Liver (tissue), 9 donors: ENCODE measurements around the gene RIMBP2. TPM values are rescaled to one million over a fixed set of nuclear protein-coding genes. Genes with fewer than 3 reads are reported as not detected.

ENCODE experiments used
- DNase-seq: peaks from one replicate; pipeline ENCODE4 v3.0.0-alpha.2; 2017; ENCODE audit warnings: low spot score
- H3K27ac ChIP-seq, 2 donors: one replicate each; pipeline ENCODE4 v1.7.0; 2013; ENCODE audit warnings: inconsistent platforms in 2 of 2, low read length in 2 of 2, control low read depth in 1 of 2, low read depth in 1 of 2, mild to moderate bottlenecking in 1 of 2
- H3K27me3 ChIP-seq, 4 donors: one replicate each; pipeline versions ENCODE4 v1.6.1 to v1.7.0; 2013; ENCODE audit warnings: low read length in 3 of 4, inconsistent platforms in 1 of 4, mild to moderate bottlenecking in 1 of 4, moderate library complexity in 1 of 4; ENCODE audit not compliant: control insufficient read depth in 4 of 4, insufficient read depth in 4 of 4
- H3K36me3 ChIP-seq, 4 donors: one replicate each; pipeline versions ENCODE4 v1.6.1 to v1.7.0; 2013; ENCODE audit warnings: low read length in 3 of 4, mild to moderate bottlenecking in 3 of 4, low read depth in 1 of 4, moderate library complexity in 1 of 4; ENCODE audit not compliant: control insufficient read depth in 4 of 4, insufficient read depth in 3 of 4
- H3K4me1 ChIP-seq, 4 donors: one replicate each; pipeline versions ENCODE4 v1.6.1 to v1.7.0; 2013; ENCODE audit warnings: low read length in 3 of 4, mild to moderate bottlenecking in 3 of 4, moderate library complexity in 1 of 4; ENCODE audit not compliant: control insufficient read depth in 4 of 4, insufficient read depth in 4 of 4
- H3K4me3 ChIP-seq, 3 donors: one replicate each; pipeline versions ENCODE4 v1.6.1 to v1.7.0; 2013; ENCODE audit warnings: low read length in 3 of 3, control low read depth in 1 of 3, low read depth in 1 of 3, mild to moderate bottlenecking in 1 of 3
- H3K9ac ChIP-seq, 2 donors: one replicate each; pipeline ENCODE4 v1.7.0; 2013; ENCODE audit warnings: low read length in 2 of 2, mild to moderate bottlenecking in 2 of 2, moderate library complexity in 2 of 2, control low read depth in 1 of 2, low read depth in 1 of 2
- H3K9me3 ChIP-seq, 4 donors: one replicate each; pipeline versions ENCODE4 v1.6.1 to v1.7.0; 2013; ENCODE audit warnings: low read length in 3 of 4; ENCODE audit not compliant: control insufficient read depth in 4 of 4
- EGR1 ChIP-seq, 2 donors: IDR thresholded peaks; 2 replicates each; pipeline ENCODE4 v1.6.1; 2016 to 2018; ENCODE audit warnings: antibody characterized with exemption in 2 of 2, low read depth in 2 of 2
- FOXA2 ChIP-seq: IDR thresholded peaks from 2 replicates; pipeline ENCODE4 v1.6.1; 2016; ENCODE audit warnings: antibody characterized with exemption
- GABPA ChIP-seq, 2 donors: IDR thresholded peaks in 1 of 2; conservative IDR thresholded peaks in 1 of 2; 2 replicates each; pipeline ENCODE4 v1.6.1; 2016; ENCODE audit warnings: antibody characterized with exemption in 2 of 2, mild to moderate bottlenecking in 1 of 2, moderate library complexity in 1 of 2
- HNF4A ChIP-seq, 2 donors: conservative IDR thresholded peaks; 2 replicates each; pipeline ENCODE4 v1.6.1; 2016; ENCODE audit warnings: antibody characterized with exemption in 2 of 2, mild to moderate bottlenecking in 2 of 2
- HNF4G ChIP-seq: IDR thresholded peaks from 2 replicates; pipeline ENCODE4 v1.6.1; 2016; ENCODE audit warnings: antibody characterized with exemption
- JUND ChIP-seq, 2 donors: IDR thresholded peaks; 2 replicates each; pipeline ENCODE4 v1.6.1; 2016; ENCODE audit warnings: antibody characterized with exemption in 2 of 2
- NR2F2 ChIP-seq: IDR thresholded peaks from 2 replicates; pipeline ENCODE4 v1.6.1; 2016; ENCODE audit warnings: antibody characterized with exemption
- RAD21 ChIP-seq, 2 donors: IDR thresholded peaks; 2 replicates each; pipeline ENCODE4 v1.6.1; 2016; ENCODE audit warnings: antibody characterized with exemption in 2 of 2, mild to moderate bottlenecking in 2 of 2
- RXRA ChIP-seq, 2 donors: IDR thresholded peaks; 2 replicates each; pipeline ENCODE4 v1.6.1; 2017 to 2018; ENCODE audit warnings: antibody characterized with exemption in 2 of 2, mild to moderate bottlenecking in 1 of 2
- SP1 ChIP-seq: IDR thresholded peaks from 2 replicates; pipeline ENCODE4 v1.6.1; 2018; ENCODE audit warnings: antibody characterized with exemption, mild to moderate bottlenecking
- TAF1 ChIP-seq: conservative IDR thresholded peaks from 2 replicates; pipeline ENCODE4 v1.6.1; 2016; ENCODE audit warnings: antibody characterized with exemption, mild to moderate bottlenecking
- YY1 ChIP-seq: IDR thresholded peaks from 2 replicates; pipeline ENCODE4 v1.6.1; 2016; ENCODE audit warnings: antibody characterized with exemption, mild to moderate bottlenecking
- WGBS: extraction: QIAGEN DNeasy Blood & Tissue Kit; methylation state at CpG from one replicate; pipeline ENCODE4 v1.1.7; 2013; 5-methylcytosine and 5-hydroxymethylcytosine counted together
- polyA plus RNA-seq, 2 donors: library from polyadenylated mRNA; stranded (reverse) in 1 of 2; unstranded in 1 of 2; fragments of 200-250 nt in 1 of 2; fragments of >200 nt in 1 of 2; fragmentation: Nextera tagmentation in 1 of 2; extraction: Ambion mirVana in 1 of 2; gene quantifications; one replicate each; pipeline versions ENCODE4 v1.2.1 to v1.2.3, GENCODE V29; 2013 to 2015
- total RNA-seq, 2 donors: library from RNA; depleted of rRNA; stranded (reverse); fragments of >200 nt; gene quantifications; one replicate each; pipeline ENCODE4 v1.2.3, GENCODE V29; 2014
- TF ChIP-seq, protein P1 (sequence below): fragments of 150-350 bp; IDR thresholded peaks from 2 replicates; pipeline ENCODE4 v1.5.1; 2017; ENCODE audit warnings: improper control_type of control experiment, low read depth, low read length; ENCODE audit not compliant: missing input control
- TF ChIP-seq, protein P2 (sequence below): IDR thresholded peaks from 2 replicates; pipeline ENCODE4 v1.6.1; 2016; ENCODE audit warnings: antibody characterized with exemption
- TF ChIP-seq, protein P3 (sequence below): IDR thresholded peaks from 2 replicates; pipeline ENCODE4 v1.6.1; 2016; ENCODE audit warnings: antibody characterized with exemption, mild to moderate bottlenecking
- TF ChIP-seq, protein P4 (sequence below): IDR thresholded peaks from 2 replicates; pipeline ENCODE4 v1.6.1; 2016; ENCODE audit warnings: antibody characterized with exemption
- TF ChIP-seq, protein P5 (sequence below): IDR thresholded peaks from 2 replicates; pipeline ENCODE4 v1.6.1; 2016; ENCODE audit warnings: antibody characterized with exemption
- donor health status: healthy.
- donor health status: healthy.
- donor health status: healthy.
- donor health status: healthy.
- donor health status: healthy.

The RIMBP2 gene
- total and polyA plus RNA-seq, 4 donors: 0.01 to 0.17 (median 0.09) TPM; not detected in 1

DNA sequence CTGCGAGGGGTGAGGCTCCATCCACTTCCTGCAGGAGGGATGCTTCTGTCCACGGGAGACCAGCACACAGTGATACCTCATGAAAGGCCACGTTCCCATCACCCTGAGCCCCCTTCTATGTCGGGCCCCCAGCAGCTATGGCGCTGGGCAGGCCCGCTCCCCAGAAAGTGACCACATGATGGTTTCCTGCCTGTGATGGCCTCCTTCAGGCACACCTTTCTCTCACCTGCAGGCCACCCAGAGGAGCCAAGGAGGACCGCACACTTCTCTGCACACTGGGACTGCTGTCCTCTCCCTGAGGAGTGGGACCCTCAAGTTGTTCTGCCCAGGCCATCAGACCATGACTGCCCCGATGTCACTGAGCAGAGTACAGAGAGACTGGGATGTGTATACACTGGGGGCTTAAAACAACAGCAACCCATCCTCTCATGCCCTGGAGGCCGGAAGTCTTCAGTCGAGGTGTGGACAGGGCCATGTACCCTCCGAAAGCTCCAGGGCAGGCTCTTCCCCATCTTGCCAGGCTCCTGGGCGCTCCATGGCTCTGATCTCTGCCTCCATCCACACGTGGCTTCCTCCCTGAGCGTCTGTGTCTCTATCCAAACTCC lies 219.5 kb downstream of the RIMBP2 start:
- TF ChIP-seq GABPA (IDR thresholded peaks at IDR 0.05 in 1 of 2, conservative IDR thresholded peaks at IDR 0.05 in 1 of 2): no peak
- Histone ChIP-seq H3K9ac (no peak overlapping the region), H3K4me3 (no peak overlapping the region), H3K27ac (no peak overlapping the region), H3K9me3 (peaks cover 0 to 1% (median 0%) of the 10 kb centered on the region in 4 donors), H3K36me3 (no peaks in the 10 kb centered on the region), H3K4me1 (no peaks in the 10 kb centered on the region), H3K27me3 (no peaks in the 10 kb centered on the region)
- no peak for DNase-seq
- 75% methylated on average over 14 of the region's 14 CpGs for WGBS

DNA sequence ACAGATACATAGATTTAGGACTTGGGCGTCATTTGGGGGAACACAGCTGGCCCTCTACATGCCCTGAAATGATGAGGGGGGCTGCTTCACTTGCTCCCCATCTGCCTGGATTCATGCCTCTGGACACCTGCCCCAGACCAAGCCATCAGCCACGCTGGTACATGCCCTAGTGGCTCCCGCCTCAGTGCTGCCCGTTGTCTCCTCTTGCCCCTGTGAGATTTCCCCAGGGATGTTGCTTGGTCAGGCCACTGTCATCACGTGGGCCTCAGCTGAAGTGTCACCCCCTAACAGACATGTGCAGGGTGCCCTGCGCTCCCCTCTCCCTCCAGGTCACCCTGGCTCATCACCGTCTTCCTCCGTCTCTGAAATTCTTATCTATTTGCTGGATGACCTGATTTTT lies 220.9 kb downstream of the RIMBP2 start:
- Histone ChIP-seq H3K4me3 (no peak overlapping the region), H3K9ac (no peak overlapping the region), H3K27ac (no peak overlapping the region), H3K27me3 (no peaks in the 10 kb centered on the region), H3K36me3 (no peaks in the 10 kb centered on the region), H3K9me3 (peaks cover 0 to 1% (median 0%) of the 10 kb centered on the region in 4 donors), H3K4me1 (no peaks in the 10 kb centered on the region)
- DNase-seq: no peak
- no peak for TF ChIP-seq EGR1 (IDR thresholded peaks at IDR 0.05; ENCODE audit: low read depth in 2 of 2)
- no peak for TF ChIP-seq NR2F2
- TF ChIP-seq HNF4G: no peak
- WGBS: 73% methylated on average over 8 of the region's 8 CpGs

DNA sequence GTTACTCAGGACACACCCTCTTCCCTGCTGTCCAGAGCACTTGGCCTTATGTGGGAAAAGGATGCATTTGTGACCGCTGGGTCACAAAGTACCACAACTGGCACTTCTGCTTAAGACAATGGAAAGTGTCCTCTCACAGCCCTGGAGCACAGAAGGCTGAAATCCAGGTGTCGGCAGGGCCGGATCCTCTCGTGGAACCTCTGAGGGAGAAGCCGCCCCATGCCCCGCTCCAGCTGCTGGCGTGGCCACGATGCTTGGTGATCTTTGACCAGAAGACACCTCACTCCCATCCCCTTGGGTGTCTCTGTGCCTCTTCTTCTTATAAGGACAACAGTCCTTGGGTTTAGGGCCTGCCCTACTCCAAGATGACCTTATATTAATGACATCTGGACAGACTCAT lies 221.4 kb downstream of the RIMBP2 start:
- Histone ChIP-seq H3K27me3 (no peaks in the 10 kb centered on the region), H3K27ac (no peak overlapping the region), H3K9ac (no peak overlapping the region), H3K4me3 (no peak overlapping the region), H3K9me3 (peaks cover 0 to 1% (median 0%) of the 10 kb centered on the region in 4 donors), H3K4me1 (no peaks in the 10 kb centered on the region), H3K36me3 (no peaks in the 10 kb centered on the region)
- DNase-seq: no peak
- no peak for TF ChIP-seq HNF4A (conservative IDR thresholded peaks at IDR 0.05)
- TF ChIP-seq, protein P1, sequence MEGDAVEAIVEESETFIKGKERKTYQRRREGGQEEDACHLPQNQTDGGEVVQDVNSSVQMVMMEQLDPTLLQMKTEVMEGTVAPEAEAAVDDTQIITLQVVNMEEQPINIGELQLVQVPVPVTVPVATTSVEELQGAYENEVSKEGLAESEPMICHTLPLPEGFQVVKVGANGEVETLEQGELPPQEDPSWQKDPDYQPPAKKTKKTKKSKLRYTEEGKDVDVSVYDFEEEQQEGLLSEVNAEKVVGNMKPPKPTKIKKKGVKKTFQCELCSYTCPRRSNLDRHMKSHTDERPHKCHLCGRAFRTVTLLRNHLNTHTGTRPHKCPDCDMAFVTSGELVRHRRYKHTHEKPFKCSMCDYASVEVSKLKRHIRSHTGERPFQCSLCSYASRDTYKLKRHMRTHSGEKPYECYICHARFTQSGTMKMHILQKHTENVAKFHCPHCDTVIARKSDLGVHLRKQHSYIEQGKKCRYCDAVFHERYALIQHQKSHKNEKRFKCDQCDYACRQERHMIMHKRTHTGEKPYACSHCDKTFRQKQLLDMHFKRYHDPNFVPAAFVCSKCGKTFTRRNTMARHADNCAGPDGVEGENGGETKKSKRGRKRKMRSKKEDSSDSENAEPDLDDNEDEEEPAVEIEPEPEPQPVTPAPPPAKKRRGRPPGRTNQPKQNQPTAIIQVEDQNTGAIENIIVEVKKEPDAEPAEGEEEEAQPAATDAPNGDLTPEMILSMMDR: no peak
- no peak for TF ChIP-seq TAF1
- no peak for TF ChIP-seq YY1
- TF ChIP-seq, protein P2, sequence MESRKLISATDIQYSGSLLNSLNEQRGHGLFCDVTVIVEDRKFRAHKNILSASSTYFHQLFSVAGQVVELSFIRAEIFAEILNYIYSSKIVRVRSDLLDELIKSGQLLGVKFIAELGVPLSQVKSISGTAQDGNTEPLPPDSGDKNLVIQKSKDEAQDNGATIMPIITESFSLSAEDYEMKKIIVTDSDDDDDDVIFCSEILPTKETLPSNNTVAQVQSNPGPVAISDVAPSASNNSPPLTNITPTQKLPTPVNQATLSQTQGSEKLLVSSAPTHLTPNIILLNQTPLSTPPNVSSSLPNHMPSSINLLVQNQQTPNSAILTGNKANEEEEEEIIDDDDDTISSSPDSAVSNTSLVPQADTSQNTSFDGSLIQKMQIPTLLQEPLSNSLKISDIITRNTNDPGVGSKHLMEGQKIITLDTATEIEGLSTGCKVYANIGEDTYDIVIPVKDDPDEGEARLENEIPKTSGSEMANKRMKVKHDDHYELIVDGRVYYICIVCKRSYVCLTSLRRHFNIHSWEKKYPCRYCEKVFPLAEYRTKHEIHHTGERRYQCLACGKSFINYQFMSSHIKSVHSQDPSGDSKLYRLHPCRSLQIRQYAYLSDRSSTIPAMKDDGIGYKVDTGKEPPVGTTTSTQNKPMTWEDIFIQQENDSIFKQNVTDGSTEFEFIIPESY: no peak
- TF ChIP-seq, protein P3, sequence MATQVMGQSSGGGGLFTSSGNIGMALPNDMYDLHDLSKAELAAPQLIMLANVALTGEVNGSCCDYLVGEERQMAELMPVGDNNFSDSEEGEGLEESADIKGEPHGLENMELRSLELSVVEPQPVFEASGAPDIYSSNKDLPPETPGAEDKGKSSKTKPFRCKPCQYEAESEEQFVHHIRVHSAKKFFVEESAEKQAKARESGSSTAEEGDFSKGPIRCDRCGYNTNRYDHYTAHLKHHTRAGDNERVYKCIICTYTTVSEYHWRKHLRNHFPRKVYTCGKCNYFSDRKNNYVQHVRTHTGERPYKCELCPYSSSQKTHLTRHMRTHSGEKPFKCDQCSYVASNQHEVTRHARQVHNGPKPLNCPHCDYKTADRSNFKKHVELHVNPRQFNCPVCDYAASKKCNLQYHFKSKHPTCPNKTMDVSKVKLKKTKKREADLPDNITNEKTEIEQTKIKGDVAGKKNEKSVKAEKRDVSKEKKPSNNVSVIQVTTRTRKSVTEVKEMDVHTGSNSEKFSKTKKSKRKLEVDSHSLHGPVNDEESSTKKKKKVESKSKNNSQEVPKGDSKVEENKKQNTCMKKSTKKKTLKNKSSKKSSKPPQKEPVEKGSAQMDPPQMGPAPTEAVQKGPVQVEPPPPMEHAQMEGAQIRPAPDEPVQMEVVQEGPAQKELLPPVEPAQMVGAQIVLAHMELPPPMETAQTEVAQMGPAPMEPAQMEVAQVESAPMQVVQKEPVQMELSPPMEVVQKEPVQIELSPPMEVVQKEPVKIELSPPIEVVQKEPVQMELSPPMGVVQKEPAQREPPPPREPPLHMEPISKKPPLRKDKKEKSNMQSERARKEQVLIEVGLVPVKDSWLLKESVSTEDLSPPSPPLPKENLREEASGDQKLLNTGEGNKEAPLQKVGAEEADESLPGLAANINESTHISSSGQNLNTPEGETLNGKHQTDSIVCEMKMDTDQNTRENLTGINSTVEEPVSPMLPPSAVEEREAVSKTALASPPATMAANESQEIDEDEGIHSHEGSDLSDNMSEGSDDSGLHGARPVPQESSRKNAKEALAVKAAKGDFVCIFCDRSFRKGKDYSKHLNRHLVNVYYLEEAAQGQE: no peak
- no peak for TF ChIP-seq RAD21 (IDR thresholded peaks at IDR 0.05)
- TF ChIP-seq GABPA (IDR thresholded peaks at IDR 0.05 in 1 of 2, conservative IDR thresholded peaks at IDR 0.05 in 1 of 2): no peak
- TF ChIP-seq JUND (IDR thresholded peaks at IDR 0.05): no peak
- no peak for TF ChIP-seq RXRA (IDR thresholded peaks at IDR 0.05)
- TF ChIP-seq HNF4G: no peak
- TF ChIP-seq, protein P4, sequence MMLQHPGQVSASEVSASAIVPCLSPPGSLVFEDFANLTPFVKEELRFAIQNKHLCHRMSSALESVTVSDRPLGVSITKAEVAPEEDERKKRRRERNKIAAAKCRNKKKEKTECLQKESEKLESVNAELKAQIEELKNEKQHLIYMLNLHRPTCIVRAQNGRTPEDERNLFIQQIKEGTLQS: no peak
- TF ChIP-seq, protein P5, sequence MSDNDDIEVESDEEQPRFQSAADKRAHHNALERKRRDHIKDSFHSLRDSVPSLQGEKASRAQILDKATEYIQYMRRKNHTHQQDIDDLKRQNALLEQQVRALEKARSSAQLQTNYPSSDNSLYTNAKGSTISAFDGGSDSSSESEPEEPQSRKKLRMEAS: no peak
- no peak for TF ChIP-seq FOXA2
- TF ChIP-seq SP1: no peak
- WGBS: 93% methylated on average over 8 of the region's 8 CpGs
